HEK293 (cell line): ENCODE results near the gene ERMAP.
"Not testable (repeated sequence)": the region's sequence is repeated elsewhere in the genome, so short reads cannot be mapped to it uniquely, and the experiment has no call there.

Source experiments
- CTCF ChIA-PET: fragments of 350-600 bp; formaldehyde crosslinking; extraction: SDS; loops from one replicate; lab custom pipeline; 2021; ENCODE audit warnings: antibody characterized with exemption; lab: Yijun Ruan, JAX
- POLR2A ChIA-PET: fragments of 300-600 bp; formaldehyde crosslinking; extraction: SDS; loops from one replicate; lab custom pipeline; 2020; ENCODE audit warnings: antibody characterized with exemption, inconsistent platforms; lab: Yijun Ruan, JAX
- H3K27ac ChIP-seq: fragments of 200-500 bp; sonication (Bioruptor generic); 2 replicates; pipeline ENCODE4 v1.5.1; 2014; ENCODE audit warnings: low read depth, low read length, control low read depth, inconsistent platforms; ENCODE audit errors: extremely low read depth
- H3K36me3 ChIP-seq, 2 experiments: fragments of 200-500 bp in 1 of 2; sonication (Bioruptor generic) in 1 of 2; 1 replicate in 1 of 2; 2 replicates in 1 of 2; pipeline ENCODE4 v1.5.1; 2014 to 2017; ENCODE audit warnings: inconsistent platforms in 2 of 2, low read length in 2 of 2; ENCODE audit not compliant: control insufficient read depth in 2 of 2, insufficient read depth in 1 of 2
- H3K4me1 ChIP-seq: fragments of 200-500 bp; sonication (Bioruptor generic); 2 replicates; pipeline ENCODE4 v1.5.1; 2014; ENCODE audit warnings: mild to moderate bottlenecking, low read length, inconsistent platforms; ENCODE audit not compliant: control insufficient read depth, insufficient read depth
- H3K4me3 ChIP-seq: 2 replicates; pipeline ENCODE4 v1.5.1; 2011; ENCODE audit warnings: low read depth, mild to moderate bottlenecking, control low read depth, low read length, moderate library complexity
- H3K9me3 ChIP-seq: fragments of 200-500 bp; sonication (Bioruptor generic); 2 replicates; pipeline ENCODE4 v1.5.1; 2014; ENCODE audit warnings: low read depth, low read length, inconsistent platforms; ENCODE audit not compliant: control insufficient read depth, insufficient read depth
- SALL2 ChIP-seq: fragments of 450-650 bp; formaldehyde crosslinking; IDR thresholded peaks from 2 replicates; pipeline ENCODE4 v1.5.0; 2017; ENCODE audit warnings: missing biosample characterization, mild to moderate bottlenecking, missing genetic modification characterization, borderline replicate concordance
- SETDB1 ChIP-seq: IDR thresholded peaks from one replicate; pipeline ENCODE4 v1.6.1; 2017; ENCODE audit warnings: mild to moderate bottlenecking, low read length, moderate library complexity, mixed read lengths; ENCODE audit not compliant: insufficient read length
- ZNF157 ChIP-seq: fragments of 450-650 bp; formaldehyde crosslinking; IDR thresholded peaks from 2 replicates; pipeline ENCODE4 v1.5.1; 2016; ENCODE audit warnings: missing biosample characterization, missing genetic modification characterization
- ZNF48 ChIP-seq: fragments of 450-650 bp; formaldehyde crosslinking; IDR thresholded peaks from 2 replicates; pipeline ENCODE4 v1.5.1; 2016; ENCODE audit warnings: missing biosample characterization, missing genetic modification characterization
- ZNF621 ChIP-seq: fragments of 450-650 bp; formaldehyde crosslinking; IDR thresholded peaks from 2 replicates; pipeline ENCODE4 v1.5.1; 2017; ENCODE audit warnings: missing biosample characterization, missing genetic modification characterization
- TF ChIP-seq, protein P1 (sequence below): fragments of 450-650 bp; formaldehyde crosslinking; IDR thresholded peaks from 2 replicates; pipeline ENCODE4 v1.5.1; 2016; ENCODE audit warnings: missing biosample characterization, missing genetic modification characterization

Gene ERMAP

DNA sequence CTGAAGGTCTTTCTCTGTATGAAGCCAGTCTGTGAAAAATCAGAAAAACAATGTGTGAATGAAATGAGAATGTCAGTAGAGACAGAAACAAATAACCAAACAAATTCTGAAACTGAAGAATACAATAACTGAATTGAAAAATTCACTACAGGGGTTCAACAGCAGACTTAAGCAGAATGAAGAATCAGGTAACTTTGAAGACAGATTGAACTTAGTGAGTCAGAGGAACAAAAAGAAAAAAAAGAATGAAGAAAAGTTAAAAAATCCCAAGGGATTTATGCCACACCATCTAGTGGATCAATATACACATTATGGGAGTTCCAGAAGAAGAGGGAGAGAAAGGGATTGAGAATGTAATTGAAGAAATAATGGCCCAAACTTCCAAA lies 44.1 kb downstream of the ERMAP start:
- POLR2A ChIA-PET: no interaction called here
- Histone ChIP-seq H3K4me3 (no peak overlapping the region), H3K9me3 (no peaks in the 10 kb centered on the region), H3K4me1 (no peaks in the 10 kb centered on the region), H3K36me3 (peaks cover 0 to 3% of the 10 kb centered on the region in 2 experiments; a peak in 1 of 3 replicates), H3K27ac (no peak overlapping the region)
- CTCF ChIA-PET: interaction anchor here (0.6 to 1.1 kb wide), 2 partner anchors 213 to 301 kb away, joined by 3 read pairs; no protein-coding TSS in a partner anchor
- TF ChIP-seq ZNF48 (tag by site-specific recombination): no peak
- TF ChIP-seq SETDB1: peak; percentile 69

DNA sequence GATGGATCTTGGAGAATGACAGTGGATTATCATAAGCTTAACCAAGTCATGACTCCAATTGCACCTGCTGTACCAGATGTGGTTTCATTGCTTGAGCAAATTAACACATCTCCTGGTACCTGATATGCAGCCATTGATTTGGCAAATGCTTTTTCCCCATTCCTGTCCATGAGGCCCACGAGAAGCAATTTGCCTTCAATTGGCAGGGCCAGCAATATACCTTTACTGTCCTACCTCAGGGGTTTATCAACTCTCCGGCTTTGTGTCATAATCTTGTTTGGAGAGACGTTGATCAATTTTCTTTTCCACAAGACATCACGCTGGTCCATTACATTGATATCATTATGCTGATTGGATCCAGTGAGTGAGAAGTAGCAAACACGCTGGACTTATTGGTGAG lies 49.6 kb downstream of the ERMAP start:
- no peaks in the 10 kb centered on the region for H3K4me1 ChIP-seq
- no peak overlapping the region for H3K4me3 ChIP-seq
- CTCF ChIA-PET: no interaction called here
- H3K9me3 ChIP-seq: no peaks in the 10 kb centered on the region
- no peak overlapping the region for H3K27ac ChIP-seq
- POLR2A ChIA-PET: no interaction called here
- no peak for TF ChIP-seq SALL2 (tag by site-specific recombination)
- peak; percentile 97 for TF ChIP-seq ZNF157 (tag by site-specific recombination)
- TF ChIP-seq ZNF621: no peak
- no peaks in the 10 kb centered on the region for H3K36me3 ChIP-seq

DNA sequence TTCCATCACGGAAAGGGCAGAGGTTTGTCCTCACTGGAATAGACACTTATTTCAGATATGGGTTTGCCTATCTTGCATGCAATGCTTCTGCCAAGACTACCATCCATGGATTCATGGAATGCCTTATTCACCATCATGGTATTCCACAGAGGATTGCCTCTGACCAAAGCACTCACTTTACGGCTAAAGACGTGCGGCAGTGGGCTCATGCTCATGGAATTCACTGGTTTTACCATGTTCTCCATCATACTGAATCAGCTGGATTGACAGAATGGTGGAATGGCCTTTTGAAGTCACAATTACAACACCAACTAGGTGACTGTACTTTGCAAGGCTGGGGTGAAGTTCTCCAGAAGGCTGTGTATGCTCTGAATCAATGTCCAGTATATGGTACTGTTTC lies 51.5 kb downstream of the ERMAP start:
- H3K36me3 ChIP-seq, CTCF ChIA-PET, H3K4me1 ChIP-seq, POLR2A ChIA-PET, H3K9me3 ChIP-seq, H3K27ac ChIP-seq, H3K4me3 ChIP-seq: not testable (repeated sequence)

- H3K4me1 ChIP-seq, H3K36me3 ChIP-seq, CTCF ChIA-PET, POLR2A ChIA-PET, H3K9me3 ChIP-seq, H3K27ac ChIP-seq, H3K4me3 ChIP-seq: not testable (repeated sequence)
Measured at GRCh38 chr1:42869254-42869653, 52.3 kb downstream of the ERMAP start.

GRCh38 chr1:42869751-42870150 lies 52.8 kb downstream of the ERMAP start:
- not testable (repeated sequence) for H3K4me1 ChIP-seq
- CTCF ChIA-PET: interaction anchor here (1.3 kb wide), 1 partner anchor 204 kb away, joined by 3 read pairs; no protein-coding TSS in a partner anchor

GRCh38 chr1:42873108-42873507 lies 56.2 kb downstream of the ERMAP start:
- H3K4me3 ChIP-seq, H3K9me3 ChIP-seq, H3K4me1 ChIP-seq, H3K27ac ChIP-seq, POLR2A ChIA-PET, H3K36me3 ChIP-seq: not testable (repeated sequence)
- CTCF ChIA-PET: interaction anchor here (1.8 kb wide), 1 partner anchor 9 kb away, joined by 7 read pairs; no protein-coding TSS in a partner anchor
- TF ChIP-seq, protein P1, sequence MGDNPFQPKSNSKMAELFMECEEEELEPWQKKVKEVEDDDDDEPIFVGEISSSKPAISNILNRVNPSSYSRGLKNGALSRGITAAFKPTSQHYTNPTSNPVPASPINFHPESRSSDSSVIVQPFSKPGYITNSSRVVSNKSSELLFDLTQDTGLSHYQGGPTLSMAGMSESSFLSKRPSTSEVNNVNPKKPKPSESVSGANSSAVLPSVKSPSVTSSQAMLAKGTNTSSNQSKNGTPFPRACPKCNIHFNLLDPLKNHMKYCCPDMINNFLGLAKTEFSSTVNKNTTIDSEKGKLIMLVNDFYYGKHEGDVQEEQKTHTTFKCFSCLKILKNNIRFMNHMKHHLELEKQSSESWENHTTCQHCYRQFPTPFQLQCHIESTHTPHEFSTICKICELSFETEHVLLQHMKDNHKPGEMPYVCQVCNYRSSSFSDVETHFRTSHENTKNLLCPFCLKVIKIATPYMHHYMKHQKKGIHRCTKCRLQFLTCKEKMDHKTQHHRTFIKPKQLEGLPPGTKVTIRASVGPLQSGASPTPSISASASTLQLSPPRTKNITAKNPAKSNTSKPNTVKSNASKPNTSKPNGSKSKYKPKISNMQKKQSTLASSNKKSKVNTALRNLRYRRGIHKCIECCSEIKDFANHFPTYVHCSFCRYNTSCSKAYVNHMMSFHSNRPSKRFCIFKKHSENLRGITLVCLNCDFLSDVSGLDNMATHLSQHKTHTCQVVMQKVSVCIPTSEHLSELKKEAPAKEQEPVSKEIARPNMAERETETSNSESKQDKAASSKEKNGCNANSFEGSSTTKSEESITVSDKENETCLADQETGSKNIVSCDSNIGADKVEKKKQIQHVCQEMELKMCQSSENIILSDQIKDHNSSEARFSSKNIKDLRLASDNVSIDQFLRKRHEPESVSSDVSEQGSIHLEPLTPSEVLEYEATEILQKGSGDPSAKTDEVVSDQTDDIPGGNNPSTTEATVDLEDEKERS (tag by site-specific recombination): peak; percentile 76; the same call in 1 of the 2 replicates

More at GRCh38 chr1:42869751-42870150, 52.8 kb downstream of the ERMAP start:
- H3K36me3 ChIP-seq, H3K4me3 ChIP-seq, H3K27ac ChIP-seq, H3K9me3 ChIP-seq, POLR2A ChIA-PET: not testable (repeated sequence)
